Esophagus muscularis mucosa (tissue), 3 donors: ENCODE measurements around the gene C4orf50.

ENCODE experiments used
- POLR2A ChIP-seq: fragments of 450-650 bp; IDR thresholded peaks from one replicate; pipeline ENCODE4 v1.6.1; 2017; ENCODE audit warnings: antibody characterized with exemption, moderate library complexity, mild to moderate bottlenecking, low read depth
- TF ChIP-seq, protein P1 (sequence below), 3 experiments: fragments of 200-600 bp in 2 of 3; fragments of 450-650 bp in 1 of 3; sonication (generic) in 2 of 3; IDR thresholded peaks; one replicate each; pipeline ENCODE4 v1.5.1; 2017 to 2019; ENCODE audit warnings: antibody characterized with exemption in 3 of 3, mild to moderate bottlenecking in 2 of 3, moderate library complexity in 1 of 3

GRCh38 chr4:6008092-6008551, 10.1 kb downstream of the C4orf50 start:
- TF ChIP-seq, protein P1, sequence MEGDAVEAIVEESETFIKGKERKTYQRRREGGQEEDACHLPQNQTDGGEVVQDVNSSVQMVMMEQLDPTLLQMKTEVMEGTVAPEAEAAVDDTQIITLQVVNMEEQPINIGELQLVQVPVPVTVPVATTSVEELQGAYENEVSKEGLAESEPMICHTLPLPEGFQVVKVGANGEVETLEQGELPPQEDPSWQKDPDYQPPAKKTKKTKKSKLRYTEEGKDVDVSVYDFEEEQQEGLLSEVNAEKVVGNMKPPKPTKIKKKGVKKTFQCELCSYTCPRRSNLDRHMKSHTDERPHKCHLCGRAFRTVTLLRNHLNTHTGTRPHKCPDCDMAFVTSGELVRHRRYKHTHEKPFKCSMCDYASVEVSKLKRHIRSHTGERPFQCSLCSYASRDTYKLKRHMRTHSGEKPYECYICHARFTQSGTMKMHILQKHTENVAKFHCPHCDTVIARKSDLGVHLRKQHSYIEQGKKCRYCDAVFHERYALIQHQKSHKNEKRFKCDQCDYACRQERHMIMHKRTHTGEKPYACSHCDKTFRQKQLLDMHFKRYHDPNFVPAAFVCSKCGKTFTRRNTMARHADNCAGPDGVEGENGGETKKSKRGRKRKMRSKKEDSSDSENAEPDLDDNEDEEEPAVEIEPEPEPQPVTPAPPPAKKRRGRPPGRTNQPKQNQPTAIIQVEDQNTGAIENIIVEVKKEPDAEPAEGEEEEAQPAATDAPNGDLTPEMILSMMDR (IDR thresholded peaks at IDR 0.05), result no peak
- no peak for TF ChIP-seq POLR2A
